LNCAP (cell line): Measurements from ENCODE around the gene HSPB2.
A peak's percentile ranks its signal among the peaks of the same experiment; 100 is the strongest.

Experiments used
- TF ChIP-seq, protein P1 (sequence below): fragments of 450-650 bp; IDR thresholded peaks from 2 replicates; pipeline ENCODE4 v1.5.1; 2017; ENCODE audit warnings: mild to moderate bottlenecking

Gene HSPB2, protein sequence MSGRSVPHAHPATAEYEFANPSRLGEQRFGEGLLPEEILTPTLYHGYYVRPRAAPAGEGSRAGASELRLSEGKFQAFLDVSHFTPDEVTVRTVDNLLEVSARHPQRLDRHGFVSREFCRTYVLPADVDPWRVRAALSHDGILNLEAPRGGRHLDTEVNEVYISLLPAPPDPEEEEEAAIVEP

DNA sequence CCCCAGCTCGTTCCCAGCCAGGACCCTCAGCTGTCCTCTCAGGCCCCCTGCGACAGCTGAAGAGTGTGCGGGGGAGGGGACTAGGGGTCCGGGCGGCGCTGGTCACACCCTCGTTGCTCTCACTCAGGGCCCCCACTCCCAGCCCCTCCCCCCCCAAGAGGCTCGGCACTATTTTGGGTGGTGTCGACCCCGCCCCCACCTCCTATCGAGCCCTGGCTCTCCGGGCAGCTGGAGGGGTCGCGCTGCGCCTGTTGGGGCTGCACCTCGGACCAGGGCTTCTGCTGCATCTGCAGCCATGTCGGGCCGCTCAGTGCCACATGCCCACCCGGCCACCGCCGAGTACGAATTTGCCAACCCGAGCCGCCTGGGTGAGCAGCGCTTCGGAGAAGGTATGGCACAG is at the start of gene HSPB2:
Gene HSPB2, plus strand, starts transcription at position 200 of the 400 bp plus-strand sequence. Its CDS starts 96 bp downstream, at position 296.
- TF ChIP-seq, protein P1, sequence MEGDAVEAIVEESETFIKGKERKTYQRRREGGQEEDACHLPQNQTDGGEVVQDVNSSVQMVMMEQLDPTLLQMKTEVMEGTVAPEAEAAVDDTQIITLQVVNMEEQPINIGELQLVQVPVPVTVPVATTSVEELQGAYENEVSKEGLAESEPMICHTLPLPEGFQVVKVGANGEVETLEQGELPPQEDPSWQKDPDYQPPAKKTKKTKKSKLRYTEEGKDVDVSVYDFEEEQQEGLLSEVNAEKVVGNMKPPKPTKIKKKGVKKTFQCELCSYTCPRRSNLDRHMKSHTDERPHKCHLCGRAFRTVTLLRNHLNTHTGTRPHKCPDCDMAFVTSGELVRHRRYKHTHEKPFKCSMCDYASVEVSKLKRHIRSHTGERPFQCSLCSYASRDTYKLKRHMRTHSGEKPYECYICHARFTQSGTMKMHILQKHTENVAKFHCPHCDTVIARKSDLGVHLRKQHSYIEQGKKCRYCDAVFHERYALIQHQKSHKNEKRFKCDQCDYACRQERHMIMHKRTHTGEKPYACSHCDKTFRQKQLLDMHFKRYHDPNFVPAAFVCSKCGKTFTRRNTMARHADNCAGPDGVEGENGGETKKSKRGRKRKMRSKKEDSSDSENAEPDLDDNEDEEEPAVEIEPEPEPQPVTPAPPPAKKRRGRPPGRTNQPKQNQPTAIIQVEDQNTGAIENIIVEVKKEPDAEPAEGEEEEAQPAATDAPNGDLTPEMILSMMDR: no peak

DNA sequence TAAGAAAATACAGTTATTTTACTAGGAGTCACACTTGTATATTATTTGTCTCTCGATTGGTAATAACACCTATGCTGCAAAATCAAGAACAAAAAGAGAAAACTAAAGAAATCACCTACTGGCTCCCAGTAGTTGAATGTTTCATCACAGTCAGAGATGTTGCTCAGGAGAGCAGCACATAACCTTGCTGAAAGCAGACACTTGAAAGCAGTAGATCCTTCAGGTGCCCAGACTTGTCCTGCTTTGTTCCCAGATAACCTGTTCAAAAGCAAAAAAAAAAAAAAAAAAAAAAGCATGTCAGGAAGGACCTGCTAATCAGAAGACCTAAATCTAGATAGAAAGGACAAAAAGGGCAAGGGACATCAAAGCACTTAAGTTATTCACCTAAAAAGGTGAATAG is 42.4 kb upstream of the HSPB2 start:
- TF ChIP-seq, protein P1: no peak

DNA sequence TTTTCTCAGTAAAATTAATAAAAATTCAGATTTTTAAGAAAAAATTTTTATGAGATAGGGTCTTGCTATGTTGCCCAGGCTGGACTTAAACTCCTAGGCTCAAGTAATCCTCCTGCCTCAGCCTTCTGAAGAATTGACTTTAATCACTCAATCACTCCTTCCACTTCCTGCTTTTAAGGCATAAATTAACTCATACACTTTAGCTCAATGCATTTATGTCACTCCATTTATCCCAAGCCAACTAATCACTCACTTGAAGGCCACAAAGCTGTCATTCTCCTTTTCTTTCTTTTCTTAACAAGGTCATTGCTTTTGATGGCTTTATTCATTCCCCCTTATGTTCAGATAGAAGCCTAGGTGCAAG is 42.0 kb upstream of the HSPB2 start:
- TF ChIP-seq, protein P1: no peak

DNA sequence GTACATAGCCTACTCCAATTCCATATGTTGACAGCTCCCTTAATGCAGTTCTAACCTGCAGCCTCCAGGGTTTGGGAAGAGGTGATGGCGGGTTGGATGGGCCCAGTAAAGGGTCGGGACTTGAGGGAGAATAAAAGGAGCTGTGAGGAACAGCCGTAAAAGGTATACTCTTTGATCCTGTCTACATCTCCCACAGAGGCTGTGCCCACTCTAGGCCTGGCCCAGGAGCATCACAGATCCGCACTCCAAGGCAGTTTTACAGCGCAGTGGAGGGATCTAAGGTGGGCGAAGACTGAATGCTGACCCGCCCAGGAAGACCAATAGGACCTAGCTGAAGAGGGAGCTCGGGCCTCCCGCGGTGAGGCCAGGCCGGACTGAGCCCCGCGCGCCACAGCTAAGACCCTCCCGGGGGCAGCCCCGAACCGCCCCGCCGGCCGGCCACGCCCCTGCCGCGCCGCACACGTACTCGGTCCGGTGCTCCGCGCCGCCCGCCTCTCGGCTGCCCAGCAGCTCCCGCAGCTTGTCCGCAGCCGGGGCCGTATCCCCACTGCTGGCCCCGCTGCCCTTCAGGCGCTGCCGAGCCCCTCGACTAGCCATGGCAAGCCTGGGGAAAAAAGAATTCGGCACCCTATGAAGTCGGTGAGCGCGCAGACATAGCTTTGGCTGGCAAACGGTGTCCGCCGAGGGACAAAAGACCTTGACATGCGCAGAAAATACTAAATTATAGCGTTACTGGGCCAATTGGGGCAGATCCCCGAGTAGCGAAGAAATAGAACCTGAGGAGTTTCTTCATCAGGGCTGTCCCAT is 41.4 kb upstream of the HSPB2 start, which contains the start of gene ALG9:
Gene ALG9, minus strand, starts transcription at position 696 of the 807 bp plus-strand sequence. Its CDS starts 99 bp downstream, at position 597.
- TF ChIP-seq, protein P1: peak; percentile 30; the same call in 1 of the 2 replicates

DNA sequence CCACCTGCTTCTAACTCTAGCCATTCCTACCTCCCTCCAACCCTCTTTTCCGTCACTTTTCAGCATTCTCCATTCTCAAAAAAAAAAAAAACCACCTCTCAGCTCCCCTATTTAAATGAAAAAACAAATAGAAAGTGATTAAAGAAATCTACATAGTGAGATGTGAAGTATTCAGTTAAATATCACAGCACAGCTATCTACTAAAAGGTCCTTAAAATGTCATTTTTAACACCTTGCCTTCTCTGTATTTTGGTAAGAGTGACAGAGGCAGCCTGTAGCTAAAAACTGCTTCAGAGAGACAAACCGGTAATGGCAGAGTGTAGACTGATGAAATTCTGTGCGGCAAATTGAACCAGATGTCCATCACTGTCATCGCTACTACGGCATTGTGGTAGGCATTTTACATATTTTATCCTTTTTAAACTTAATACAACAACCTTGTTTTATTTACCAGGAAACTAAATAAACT is 40.8 kb upstream of the HSPB2 start:
- TF ChIP-seq, protein P1: no peak

DNA sequence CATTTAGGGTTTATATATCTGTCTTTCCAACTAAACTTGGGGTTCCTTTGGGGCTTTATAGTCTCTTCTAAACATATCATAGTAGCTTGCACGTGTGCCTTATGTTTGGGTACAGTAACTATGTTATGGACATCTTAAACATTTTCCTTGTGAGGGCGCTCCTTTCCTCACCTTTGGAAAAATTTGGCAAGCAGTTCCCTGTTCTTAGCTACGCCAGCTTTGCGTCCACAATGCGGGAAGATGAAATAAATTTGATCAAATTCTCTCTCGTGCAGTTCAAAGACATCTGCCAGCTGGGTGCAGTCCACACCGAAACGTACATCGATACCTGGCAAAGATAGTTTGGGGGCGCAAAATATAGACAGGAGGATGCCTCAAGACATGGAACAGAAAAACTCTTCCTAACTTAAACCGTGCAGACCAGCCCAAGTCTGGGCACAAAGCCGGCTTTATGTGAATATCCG is 34.1 kb upstream of the HSPB2 start:
- TF ChIP-seq, protein P1: no peak

DNA sequence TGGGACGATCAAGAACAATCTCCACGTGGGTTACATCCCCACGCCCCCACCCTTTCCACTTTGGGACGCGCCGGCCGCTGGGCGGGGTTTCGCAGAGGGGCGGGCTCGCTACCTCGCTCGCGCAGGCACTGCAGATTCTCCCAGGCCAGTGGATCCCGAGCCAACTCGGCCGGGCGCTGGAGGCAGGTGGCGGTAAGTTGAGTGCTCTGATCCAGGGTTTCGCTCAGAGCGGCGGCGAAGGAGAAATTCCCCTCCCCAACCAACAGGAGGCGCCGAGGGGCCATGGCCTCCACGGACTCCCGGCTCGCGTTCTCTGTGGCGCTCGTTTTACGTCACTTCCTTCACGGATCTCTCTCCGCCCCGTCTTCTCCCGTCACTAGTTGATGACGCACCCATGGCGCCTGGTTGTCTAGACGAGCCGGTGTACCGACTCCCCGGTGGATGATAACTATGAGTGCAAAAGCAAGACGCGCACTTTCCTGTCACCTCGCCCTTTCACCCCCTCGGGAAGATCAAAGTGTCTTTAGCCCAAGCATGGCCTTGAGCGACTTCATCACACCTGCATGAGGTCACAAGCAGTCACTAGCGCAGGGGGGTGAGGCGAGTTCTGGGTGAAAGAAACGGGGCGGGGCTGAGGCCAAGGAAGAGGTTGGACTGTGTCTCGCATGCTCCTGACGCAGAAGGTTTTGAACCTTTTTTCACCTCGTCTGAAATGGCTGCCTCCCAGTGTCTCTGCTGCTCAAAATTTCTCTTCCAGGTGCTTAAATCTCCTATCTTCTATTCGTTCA is 33.5 kb upstream of the HSPB2 start, which contains the start of the genes CFAP68 and FDXACB1:
Gene CFAP68, plus strand, starts transcription at position 693 of the 788 bp plus-strand sequence. Its CDS starts 20 bp downstream, at position 713.
Gene FDXACB1, minus strand, starts transcription at position 317 of the 788 bp plus-strand sequence. Its CDS starts 33 bp downstream, at position 284.
- TF ChIP-seq, protein P1: peak; percentile 92
